Mesodermal cell (in vitro differentiated cells): ENCODE results near the gene CD36. TPM values are rescaled to one million over a fixed set of nuclear protein-coding genes. Genes with fewer than 3 reads are reported as not detected.

Source experiments
- H3K27ac ChIP-seq: 2 replicates; pipeline ENCODE4 v1.7.0; 2013; ENCODE audit warnings: mild to moderate bottlenecking, low read depth, low read length, moderate library complexity; ENCODE audit not compliant: severe bottlenecking
- H3K36me3 ChIP-seq: 2 replicates; pipeline ENCODE4 v1.7.1; 2013; ENCODE audit warnings: mild to moderate bottlenecking, low read length, moderate library complexity; ENCODE audit not compliant: control insufficient read depth, insufficient read depth
- H3K4me1 ChIP-seq: one replicate; pipeline ENCODE4 v1.7.1; 2013; ENCODE audit warnings: mild to moderate bottlenecking, low read length; ENCODE audit not compliant: insufficient read depth, control insufficient read depth, poor library complexity, severe bottlenecking
- H3K4me3 ChIP-seq: 2 replicates; pipeline ENCODE4 v1.7.0; 2013; ENCODE audit warnings: low read length, control low read depth, mild to moderate bottlenecking; ENCODE audit not compliant: insufficient read depth, poor library complexity, severe bottlenecking; ENCODE audit errors: extremely low read depth
- H3K9me3 ChIP-seq: 2 replicates; pipeline ENCODE4 v1.7.1; 2013; ENCODE audit warnings: mild to moderate bottlenecking, low read length, moderate library complexity; ENCODE audit not compliant: control insufficient read depth
- WGBS, 2 experiments: methylation state at CpG; one replicate each; pipeline ENCODE4 v1.1.5; 2013; ENCODE audit warnings: missing lambda C conversion rate in 2 of 2; ENCODE audit not compliant: insufficient coverage in 2 of 2; 5-methylcytosine and 5-hydroxymethylcytosine counted together
- polyA plus RNA-seq, 2 experiments: library from polyadenylated mRNA; stranded (reverse); fragments of 50-300 nt; gene quantifications; one replicate each; pipeline ENCODE4 v1.2.3, GENCODE V29; 2013

The CD36 gene
- polyA plus RNA-seq (2013, experiment 1 of 2), result 2.7 TPM
- 1.9 TPM for polyA plus RNA-seq (2013, experiment 2 of 2)

GRCh38 chr7:80637911-80638765, at the start of gene CD36:
Gene CD36 (plus strand): TSS chr7:80638642. CDS start chr7:80646741, 8,099 bp downstream.
- no peaks in the 10 kb centered on the region for H3K36me3 ChIP-seq
- WGBS, 2 experiments, result no CpG with 5 or more reads among the region's 4 CpGs
- no peaks in the 10 kb centered on the region for H3K9me3 ChIP-seq
- no peak within 1 kb of the TSS for H3K27ac ChIP-seq
- no peaks in the 10 kb centered on the region for H3K4me1 ChIP-seq
- H3K4me3 ChIP-seq, result no peak within 1 kb of the TSS

GRCh38 chr7:80589631-80590030, 48.8 kb upstream of the CD36 start:
- WGBS, 2 experiments, result no CpG with 5 or more reads among the region's 1 CpG
- no peak overlapping the region for H3K27ac ChIP-seq
- H3K9me3 ChIP-seq, result no peaks in the 10 kb centered on the region
- H3K4me1 ChIP-seq, result peaks cover 2% of the 10 kb centered on the region
- H3K36me3 ChIP-seq, result no peaks in the 10 kb centered on the region
- H3K4me3 ChIP-seq, result no peak overlapping the region

GRCh38 chr7:80591654-80592053, 46.8 kb upstream of the CD36 start:
- 80% methylated on average over 1 of the region's 1 CpG; no CpG with 5 or more reads in 1 of the 2 experiments for WGBS, 2 experiments
- no peak overlapping the region for H3K27ac ChIP-seq
- no peaks in the 10 kb centered on the region for H3K36me3 ChIP-seq
- no peaks in the 10 kb centered on the region for H3K4me1 ChIP-seq
- no peaks in the 10 kb centered on the region for H3K9me3 ChIP-seq
- no peak overlapping the region for H3K4me3 ChIP-seq

- Histone ChIP-seq H3K36me3 (no peaks in the 10 kb centered on the region), H3K4me1 (no peaks in the 10 kb centered on the region), H3K27ac (no peak overlapping the region), H3K4me3 (no peak overlapping the region), H3K9me3 (no peaks in the 10 kb centered on the region)
- WGBS, 2 experiments, result 84 to 96% methylated on average over 4 to 5 of the region's 7 CpGs
Measured at GRCh38 chr7:80593869-80594586, 44.4 kb upstream of the CD36 start.

GRCh38 chr7:80596933-80597517, 41.4 kb upstream of the CD36 start:
- Histone ChIP-seq H3K36me3 (no peaks in the 10 kb centered on the region), H3K9me3 (no peaks in the 10 kb centered on the region), H3K4me3 (no peak overlapping the region), H3K27ac (no peak overlapping the region), H3K4me1 (no peaks in the 10 kb centered on the region)
- WGBS, 2 experiments, result 90 to 96% methylated on average over 2 to 3 of the region's 4 CpGs

GRCh38 chr7:80597875-80598274, 40.6 kb upstream of the CD36 start:
- H3K27ac ChIP-seq, result no peak overlapping the region
- no peaks in the 10 kb centered on the region for H3K4me1 ChIP-seq
- H3K4me3 ChIP-seq, result no peak overlapping the region
- H3K9me3 ChIP-seq, result no peaks in the 10 kb centered on the region
- H3K36me3 ChIP-seq, result no peaks in the 10 kb centered on the region

- H3K9me3 ChIP-seq, result no peaks in the 10 kb centered on the region
- H3K4me1 ChIP-seq, result no peaks in the 10 kb centered on the region
- no CpG with 5 or more reads among the region's 2 CpGs for WGBS, 2 experiments
- H3K4me3 ChIP-seq, result no peak overlapping the region
- no peak overlapping the region for H3K27ac ChIP-seq
- no peaks in the 10 kb centered on the region for H3K36me3 ChIP-seq
Measured at GRCh38 chr7:80600046-80600445, 38.4 kb upstream of the CD36 start.

GRCh38 chr7:80601999-80602398, 36.4 kb upstream of the CD36 start:
- no peaks in the 10 kb centered on the region for H3K9me3 ChIP-seq
- H3K27ac ChIP-seq, result no peak overlapping the region
- H3K4me3 ChIP-seq, result no peak overlapping the region
- H3K4me1 ChIP-seq, result no peaks in the 10 kb centered on the region
- WGBS, 2 experiments, result 89 to 94% methylated on average over 3 to 4 of the region's 4 CpGs
- H3K36me3 ChIP-seq, result no peaks in the 10 kb centered on the region

GRCh38 chr7:80603940-80604339, 34.5 kb upstream of the CD36 start:
- 88 to 90% methylated on average over 2 of the region's 2 CpGs for WGBS, 2 experiments
- Histone ChIP-seq H3K4me1 (no peaks in the 10 kb centered on the region), H3K27ac (no peak overlapping the region), H3K36me3 (no peaks in the 10 kb centered on the region), H3K4me3 (no peak overlapping the region), H3K9me3 (no peaks in the 10 kb centered on the region)

- Histone ChIP-seq H3K27ac (no peak overlapping the region), H3K4me3 (no peak overlapping the region), H3K4me1 (no peaks in the 10 kb centered on the region), H3K9me3 (no peaks in the 10 kb centered on the region), H3K36me3 (no peaks in the 10 kb centered on the region)
- WGBS, 2 experiments, result no CpG with 5 or more reads among the region's 2 CpGs
Measured at GRCh38 chr7:80604436-80604835, 34.0 kb upstream of the CD36 start.
